ENCODE measurements around the gene GRB10.
A peak's percentile ranks its signal among the peaks of the same experiment; 100 is the strongest.
"Not testable (repeated sequence)": the region's sequence is repeated elsewhere in the genome, so short reads cannot be mapped to it uniquely, and the experiment has no call there.

Gene GRB10

DNA sequence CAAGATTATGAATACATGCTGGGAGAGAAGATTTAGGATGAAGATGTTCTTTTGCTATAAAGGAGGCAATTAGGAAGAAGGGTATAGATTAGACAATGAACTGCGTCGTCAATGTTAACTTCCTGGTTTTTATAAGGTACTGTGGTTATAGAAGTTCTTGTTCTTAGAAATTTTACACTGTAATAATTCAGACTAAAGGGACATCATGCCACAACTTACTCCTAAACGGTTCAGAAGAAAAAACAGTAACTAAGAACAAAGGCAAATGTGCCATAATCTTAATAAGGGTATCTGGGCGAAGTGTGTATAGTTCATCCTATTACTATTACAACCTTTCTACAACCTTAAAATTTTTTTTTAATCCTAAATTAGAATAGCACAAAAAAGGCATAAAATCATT lies 186.2 kb downstream of the GRB10 start:
- DNase-seq, result no peak

DNA sequence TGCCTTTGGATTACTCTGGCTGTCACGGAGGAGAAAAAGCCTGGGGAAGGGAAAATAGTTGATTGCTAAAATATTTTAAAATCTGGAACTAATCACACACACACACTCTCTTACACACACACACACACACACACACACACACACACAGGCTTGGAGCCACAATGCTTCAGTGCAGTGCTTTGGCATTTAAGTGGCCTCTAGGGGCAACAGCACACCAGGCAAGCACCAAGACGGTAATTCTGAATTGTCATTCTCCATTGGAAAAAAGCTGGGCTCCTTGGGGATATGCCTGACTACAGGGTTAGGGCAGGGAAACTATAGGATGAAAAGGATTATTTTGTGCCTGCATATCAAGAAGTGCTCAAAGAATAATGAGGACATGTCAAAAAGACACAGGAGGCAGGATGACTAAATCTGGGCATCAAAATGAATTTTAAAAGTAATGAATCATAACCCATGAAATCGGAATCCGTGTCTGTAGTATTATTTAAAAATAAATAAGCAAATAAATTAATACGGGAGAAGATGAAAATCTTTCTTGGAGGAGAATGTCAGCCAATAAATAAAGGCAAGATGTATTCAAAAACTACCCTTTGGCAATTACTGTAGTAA lies 187.1 kb downstream of the GRB10 start:
- DNase-seq, result peak; percentile 68

DNA sequence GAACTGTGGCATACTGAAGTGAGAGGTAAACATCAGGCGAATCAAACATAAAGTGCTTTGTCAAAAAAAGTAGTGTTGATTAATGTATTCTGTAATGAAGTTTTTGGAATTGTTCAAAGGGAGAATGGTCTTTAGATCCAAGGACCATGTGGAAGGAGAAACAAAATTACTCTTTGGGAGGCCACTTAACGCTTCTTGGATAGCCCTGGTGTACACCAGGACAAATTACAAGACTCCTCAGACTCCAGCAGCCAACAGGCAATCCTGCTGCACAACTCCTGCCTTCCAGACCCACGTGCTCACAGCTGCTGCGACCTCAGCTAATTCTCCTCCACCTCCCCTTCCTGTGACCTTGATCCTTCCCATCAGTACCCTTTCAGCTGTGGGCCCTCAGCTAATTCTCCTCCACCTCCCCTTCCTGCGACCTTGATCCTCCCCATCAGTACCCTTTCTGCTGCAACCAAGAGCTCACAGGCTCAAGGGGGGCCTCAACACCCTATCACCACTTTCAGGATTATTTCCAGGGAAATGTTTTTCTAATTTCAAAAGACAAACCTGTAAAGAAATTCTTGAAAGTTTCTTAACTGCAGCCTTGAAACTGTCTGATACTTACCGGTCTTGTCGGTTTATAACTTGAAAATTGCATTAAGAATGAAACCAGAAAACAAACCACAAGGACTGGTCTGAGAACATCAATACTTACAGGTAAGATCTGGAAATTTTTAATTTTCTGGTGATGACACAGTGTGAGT lies 187.8 kb downstream of the GRB10 start:
- no peak for DNase-seq

DNA sequence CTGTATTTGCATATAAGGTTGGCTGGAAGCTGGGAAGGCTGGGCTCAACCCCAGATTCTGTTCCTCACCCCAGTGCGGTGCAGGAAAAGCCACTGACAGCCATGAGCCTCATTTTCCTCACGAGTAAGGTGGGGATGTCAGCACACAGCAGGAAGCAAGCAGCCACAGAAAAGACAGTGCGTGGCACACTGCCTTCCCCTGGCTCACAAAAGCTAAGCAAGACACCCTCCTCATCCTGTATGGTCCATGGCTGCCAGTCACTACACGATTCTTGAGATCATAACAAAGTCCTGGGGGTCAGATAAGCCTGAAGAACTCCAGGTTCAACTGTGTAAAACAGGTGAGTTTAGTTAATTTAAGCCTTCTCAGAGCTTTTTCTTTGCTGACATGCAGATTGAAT lies 188.6 kb downstream of the GRB10 start:
- no peak for DNase-seq

DNA sequence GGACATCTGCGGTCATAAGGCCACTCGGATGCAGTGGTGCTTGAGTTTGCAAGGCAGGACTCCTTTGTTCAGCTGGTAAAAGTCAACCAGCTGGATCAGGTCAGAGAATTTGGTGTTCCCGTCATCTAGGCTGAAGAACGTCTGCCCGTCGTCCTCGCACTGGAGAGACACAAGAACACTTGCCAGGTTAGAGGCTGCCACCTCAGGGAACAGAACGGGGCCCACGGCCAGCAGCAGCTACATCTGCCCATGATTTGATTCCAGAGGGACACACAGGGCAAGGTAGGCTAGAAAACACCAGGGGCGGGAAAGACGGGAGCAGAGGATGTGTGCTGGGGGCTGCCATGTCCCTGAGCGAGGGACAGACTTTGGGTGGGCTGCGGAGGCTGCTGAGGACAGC lies 189.8 kb downstream of the GRB10 start:
- DNase-seq, result no peak

DNA sequence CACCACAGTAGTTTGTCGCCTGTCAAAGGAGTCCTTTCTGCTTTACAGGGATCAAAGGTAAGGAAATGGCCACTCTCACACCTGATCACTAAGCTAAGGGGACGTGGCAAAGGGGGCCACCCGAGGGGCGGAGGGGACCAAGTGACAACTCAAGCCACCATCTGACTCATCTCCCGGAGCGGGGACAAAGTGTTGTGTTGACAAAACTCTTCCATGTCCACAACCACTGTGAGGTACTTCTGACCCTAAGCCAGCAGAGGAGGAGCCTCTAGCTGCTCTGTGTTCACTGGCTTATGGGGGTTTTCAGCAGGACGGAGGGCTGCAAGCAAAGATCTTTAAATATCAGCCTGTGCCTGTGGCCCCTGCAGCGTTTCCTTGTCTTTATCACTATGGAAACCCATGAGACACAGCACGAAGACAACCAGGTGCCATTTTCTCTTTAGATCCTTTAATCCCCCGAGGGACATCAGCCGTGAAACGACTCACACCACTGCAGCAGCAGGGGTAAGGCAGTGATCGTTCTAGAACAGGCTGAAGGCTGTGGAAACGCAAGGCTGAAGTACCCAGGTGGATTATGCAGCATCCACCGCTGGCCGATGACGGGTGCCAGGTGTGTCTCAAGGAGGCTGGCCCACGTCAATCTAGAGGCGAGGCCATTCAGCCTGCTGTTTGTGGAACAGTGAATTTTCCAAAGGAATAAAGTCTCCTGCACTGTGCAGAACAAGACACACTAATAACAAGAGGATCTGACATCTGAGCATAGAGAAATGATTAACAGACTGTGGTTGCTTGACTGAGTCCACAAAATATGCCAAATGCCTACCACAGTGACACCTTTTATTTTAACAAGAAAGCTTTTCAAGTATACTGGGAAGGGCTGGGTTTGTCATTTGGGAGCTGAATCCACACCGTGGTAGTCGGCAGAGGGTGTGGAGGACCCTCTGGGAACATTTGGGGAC lies 190.9 kb downstream of the GRB10 start:
- peak; percentile 87 for DNase-seq

DNA sequence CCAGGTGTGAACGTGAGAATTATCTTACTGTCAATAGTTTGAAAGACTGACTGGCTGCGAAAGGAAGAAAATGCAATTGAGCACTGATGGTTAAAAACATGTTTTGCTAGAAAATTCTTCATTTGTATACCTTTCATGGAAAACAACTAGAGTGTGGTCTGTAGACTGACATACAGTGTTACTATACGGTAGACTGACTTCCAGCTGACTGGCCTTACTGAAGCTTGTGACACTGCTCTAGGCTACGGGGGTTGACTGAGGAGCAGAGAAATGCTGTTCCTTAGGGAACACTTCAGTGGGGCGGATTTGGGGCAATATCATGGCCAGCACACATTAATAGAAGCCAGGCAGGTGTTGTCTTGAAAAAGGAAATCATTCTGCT lies 191.6 kb downstream of the GRB10 start:
- DNase-seq, result no peak

DNA sequence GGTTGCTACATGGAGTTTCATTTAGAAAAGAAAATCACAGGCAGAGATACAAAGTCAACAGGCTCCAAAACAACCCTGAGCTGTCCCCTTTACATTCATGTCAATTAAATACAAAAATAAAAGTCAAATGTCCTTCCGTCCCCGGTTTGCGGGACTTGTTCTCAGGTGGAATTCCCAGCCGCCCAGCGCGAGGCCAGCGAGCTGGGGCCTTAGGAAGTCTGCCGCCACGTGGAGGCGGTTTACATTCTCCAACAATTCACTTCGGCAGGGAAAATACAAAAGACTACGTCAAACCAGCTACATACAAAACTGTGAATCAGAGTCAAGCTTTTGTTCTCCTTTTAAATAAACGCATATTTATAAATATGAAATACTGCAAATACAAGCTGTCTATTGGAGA lies 192.2 kb downstream of the GRB10 start:
- DNase-seq, result no peak

DNA sequence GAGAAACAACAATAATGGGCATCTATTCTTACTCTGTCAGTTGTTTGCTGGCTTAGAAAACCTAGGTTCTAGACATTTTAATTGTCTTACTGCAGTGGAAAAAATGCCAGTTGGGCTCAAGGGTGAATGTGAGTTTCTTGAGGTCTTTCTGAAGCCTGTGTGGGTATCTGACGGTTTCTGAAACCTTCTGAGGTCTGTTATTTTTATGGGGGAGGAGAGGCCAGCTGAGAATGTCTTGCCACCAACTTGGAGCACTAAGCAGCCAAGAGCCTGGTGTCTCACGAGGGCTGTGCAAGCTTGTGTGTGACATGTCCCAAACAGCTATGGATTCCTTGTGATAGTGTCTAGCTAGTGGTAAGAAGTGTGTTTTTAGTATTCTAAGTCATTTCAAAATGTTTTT lies 193.3 kb downstream of the GRB10 start:
- no peak for DNase-seq

DNA sequence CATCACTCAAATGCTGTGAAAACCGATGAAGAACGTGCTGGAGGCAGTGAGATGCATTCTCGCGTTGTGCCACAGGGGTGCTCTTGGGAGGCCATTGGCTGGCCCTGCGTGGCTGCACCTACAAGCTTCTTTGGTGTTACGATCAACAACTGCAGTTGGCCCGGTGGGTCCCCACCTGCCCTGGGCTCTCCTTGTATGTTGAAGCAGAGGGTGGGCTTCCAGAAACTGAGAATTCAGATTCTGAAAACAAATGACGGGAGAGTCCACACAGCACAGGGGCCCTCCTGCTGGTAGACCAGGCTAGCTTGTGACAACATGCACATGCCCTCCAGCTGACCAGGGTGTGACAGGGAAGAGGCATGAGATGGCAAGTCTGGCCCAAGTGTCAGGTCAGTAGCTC lies 193.8 kb downstream of the GRB10 start:
- no peak for DNase-seq

DNA sequence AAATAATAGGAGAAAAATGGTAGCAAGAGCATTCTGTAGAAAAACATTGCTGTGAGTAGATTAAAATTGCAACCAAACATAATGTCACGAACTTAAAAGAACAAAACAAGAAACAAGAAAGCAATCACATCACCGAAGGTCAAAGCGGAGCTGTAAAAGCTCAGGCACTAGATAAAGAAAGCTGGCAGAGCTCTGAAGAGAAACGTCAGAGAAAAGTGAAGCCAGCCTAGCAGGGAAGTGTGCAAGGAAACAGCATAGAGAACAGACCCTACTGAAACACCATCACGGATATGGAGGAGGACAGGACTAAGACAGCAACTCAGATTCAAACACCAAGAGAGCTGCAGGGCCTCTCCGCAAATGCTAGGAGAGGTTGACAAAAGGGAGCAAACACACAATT lies 195.0 kb downstream of the GRB10 start:
- DNase-seq, result no peak

DNA sequence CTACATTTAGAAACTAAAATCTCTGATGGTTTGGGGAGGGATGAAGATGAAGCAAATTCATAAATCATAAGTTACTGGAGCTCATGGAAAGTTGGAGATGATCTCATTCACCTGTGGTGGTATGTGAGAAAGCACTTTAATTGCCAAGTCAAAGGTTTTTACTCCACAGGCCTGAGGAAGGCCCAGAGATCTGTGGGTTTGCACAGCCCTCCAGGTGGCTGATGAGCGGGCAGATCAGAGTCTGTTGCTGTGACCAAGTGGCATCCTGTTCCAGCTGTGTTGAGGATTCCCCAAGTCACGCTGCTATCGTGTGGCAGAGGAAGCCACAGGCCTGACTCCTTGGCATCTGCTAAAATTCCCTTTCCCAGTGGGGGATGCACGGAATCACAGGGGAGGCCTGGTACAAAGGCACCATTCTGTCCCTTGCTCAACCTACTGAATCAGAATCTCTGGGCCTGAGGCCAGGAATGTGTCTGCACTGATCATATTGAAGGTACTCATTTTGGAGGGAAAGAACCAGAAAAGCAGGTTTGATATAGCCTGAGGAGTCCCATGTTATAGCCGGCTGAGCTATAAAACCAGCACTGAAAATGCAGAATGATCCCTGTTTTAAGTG lies 197.8 kb downstream of the GRB10 start:
- no peak for DNase-seq

DNA sequence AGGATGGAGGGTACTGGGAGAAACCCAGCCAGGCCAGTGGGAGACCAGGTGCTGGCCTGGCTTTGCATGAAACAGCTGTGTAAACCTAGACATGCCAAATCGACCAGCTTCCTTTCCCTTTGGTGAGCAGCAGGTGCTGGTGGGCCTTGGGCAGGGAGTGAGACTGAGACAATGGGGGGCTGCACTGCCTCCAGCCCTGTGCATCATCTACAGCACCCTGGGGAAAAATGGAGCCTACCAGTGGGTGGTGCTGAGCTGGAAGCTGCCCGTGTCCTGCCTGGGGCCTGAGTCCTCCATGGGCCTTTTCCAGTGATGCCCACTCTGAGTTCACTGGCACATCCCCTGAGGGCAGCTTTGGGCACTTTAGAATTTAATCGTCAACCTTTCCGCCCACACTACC lies 198.3 kb downstream of the GRB10 start:
- DNase-seq, result peak; percentile 96

DNA sequence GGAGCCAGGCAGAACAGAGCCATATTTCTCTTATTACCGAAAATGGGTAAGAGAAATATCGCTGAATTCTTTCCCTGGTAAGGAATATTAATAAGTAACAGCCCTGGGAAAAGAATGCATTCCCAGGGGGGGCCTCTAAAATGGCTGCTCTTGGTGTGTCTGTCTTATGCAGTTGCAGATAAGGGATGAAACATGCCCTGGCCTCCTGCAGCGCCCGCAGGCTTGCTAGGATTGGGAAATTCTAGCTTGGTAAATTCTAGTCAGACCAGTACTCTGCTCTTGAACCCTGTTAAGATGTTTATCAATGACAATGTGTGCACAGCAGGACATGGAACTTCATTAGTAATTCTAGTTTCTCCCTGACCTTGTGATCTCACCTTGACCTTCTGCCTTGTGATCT lies 199.4 kb downstream of the GRB10 start:
- DNase-seq, result not testable (repeated sequence)

DNA sequence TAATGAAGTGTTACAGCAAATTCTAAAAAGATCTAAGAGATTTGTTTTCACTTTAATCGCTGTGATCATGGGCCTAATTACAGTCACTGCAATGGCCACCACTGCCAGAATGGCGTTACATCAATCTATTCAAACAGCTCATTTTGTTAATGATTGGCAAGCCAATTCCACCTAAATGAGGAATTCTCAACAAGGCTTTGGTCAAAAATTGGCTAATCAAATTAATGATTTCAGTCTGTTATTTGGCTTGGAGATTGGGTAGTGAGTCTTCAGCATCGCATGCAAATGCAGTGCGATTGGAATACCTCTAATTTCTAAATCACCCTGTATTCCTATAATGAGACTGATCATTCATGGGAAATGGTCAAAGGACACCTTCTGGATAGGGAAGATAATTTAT lies 200.4 kb downstream of the GRB10 start:
- not testable (repeated sequence) for DNase-seq

DNA sequence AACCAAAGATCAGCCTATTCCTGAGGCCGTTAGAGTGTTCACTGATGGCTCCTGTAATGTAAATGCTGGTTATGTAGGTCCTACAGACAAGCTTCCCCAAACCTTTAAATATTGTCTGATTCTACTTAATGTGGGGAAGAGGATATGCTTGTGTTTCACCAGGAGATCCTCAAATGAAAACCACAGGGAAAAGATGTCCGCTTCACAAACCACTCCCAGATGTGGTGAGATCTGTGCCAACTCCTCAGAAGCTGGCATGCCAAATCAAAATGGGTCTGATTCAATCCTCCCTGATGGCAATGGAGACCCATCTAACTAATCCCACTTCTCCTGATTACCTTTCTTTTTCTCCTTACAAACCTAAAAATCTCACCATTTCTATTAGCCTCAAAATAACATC lies 202.0 kb downstream of the GRB10 start:
- DNase-seq, result not testable (repeated sequence)

DNA sequence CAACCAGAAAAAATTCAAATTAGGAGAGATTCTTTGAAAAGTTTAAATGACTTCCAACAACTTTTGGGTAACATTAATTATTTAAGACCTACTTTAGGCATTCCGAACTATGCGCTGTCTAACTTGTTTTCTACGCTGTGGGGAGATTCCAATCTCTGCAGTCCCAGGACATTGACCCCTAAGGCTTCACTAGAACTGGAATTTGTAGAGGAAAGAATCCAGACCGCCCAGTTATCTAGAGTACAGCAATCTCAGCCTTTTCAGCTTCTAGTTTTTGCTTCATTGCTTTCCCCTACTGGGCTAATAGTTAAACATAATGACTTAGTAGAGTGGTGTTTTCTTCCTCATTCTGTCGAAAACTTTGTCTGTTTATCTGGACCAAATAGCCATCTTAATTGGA lies 202.6 kb downstream of the GRB10 start:
- no peak for DNase-seq

DNA sequence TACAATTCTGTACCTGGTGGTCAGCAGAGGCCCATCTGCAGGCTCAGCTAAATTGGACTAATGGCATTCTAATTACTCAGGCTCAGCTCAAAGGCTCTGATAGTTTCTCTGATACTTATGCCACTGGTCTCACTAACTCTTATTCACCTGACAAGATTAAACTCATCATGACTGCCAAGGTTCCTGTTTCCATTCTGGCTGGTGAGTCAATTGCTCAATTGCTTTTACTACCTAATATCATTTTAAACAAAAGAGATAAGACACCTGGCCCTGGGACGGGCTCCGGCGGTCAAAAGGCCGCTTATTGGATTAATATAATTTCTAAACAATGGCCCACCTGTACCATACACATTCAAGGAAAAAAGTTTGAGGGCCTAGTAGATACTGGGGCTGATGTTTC lies 204.6 kb downstream of the GRB10 start:
- DNase-seq, result peak; percentile 73

DNA sequence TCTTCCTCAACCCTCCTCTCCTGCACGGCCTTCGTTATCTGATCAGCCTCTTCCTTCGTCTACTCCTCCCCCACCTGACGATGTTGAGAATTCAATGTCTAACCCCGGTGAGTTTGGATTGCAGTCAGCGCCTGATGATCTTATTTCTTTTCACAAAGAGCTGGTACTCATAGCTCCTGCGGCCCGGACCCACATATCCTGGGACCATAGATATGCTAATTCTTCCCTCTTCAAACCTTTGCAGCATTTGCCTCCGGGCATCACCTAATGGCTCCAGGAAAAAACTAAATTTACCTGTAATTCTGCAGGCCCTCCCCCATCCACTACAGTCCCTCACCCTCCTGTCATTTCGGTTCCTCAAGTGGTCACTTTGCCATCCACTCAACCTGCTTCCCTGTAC lies 205.1 kb downstream of the GRB10 start:
- no peak for DNase-seq

DNA sequence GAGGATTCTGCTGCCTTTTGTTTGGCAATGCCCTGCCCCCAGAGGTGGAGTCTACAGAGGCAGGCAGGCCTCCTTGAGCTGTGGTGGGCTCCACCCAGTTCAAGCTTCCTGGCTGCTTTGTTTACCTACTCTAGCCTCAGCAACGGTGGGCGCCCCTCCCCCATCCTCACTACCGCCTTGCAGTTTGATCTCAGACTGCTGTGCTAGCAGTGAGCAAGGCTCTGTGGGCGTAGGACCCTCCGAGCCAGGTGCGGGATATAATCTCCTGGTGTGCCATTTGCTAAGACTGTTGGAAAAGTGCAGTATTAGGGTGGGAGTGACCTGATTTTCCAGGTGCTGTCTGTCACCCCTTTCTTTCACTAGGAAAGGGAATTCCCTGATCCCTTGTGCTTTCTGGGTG lies 206.3 kb downstream of the GRB10 start:
- not testable (repeated sequence) for DNase-seq

DNA sequence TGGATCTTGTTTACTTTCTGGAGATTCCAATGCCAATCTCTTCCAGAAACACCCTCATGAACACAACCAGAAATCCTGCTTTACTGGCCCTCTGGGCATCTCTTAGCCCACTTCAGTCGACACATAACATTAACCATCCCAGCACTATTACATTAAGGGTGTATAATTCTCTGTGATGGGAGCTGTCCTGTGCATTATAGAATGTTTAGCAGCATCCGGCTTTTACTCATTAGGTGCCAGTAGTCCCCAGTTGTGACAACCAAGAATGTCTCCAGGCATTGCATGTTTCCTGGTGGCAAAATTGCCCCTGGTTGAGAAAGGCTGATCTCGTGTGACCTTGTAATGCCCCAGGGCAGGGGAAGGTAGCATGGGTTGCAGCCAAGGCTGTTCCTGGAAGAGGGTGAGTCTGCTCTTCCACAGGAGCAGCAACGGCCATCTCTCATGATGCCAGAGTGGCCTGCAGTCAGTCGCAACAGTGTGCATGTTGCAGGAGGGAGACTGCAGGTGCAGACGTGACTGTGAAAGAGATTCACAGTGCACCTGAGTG lies 214.9 kb downstream of the GRB10 start:
- no peak for DNase-seq

DNA sequence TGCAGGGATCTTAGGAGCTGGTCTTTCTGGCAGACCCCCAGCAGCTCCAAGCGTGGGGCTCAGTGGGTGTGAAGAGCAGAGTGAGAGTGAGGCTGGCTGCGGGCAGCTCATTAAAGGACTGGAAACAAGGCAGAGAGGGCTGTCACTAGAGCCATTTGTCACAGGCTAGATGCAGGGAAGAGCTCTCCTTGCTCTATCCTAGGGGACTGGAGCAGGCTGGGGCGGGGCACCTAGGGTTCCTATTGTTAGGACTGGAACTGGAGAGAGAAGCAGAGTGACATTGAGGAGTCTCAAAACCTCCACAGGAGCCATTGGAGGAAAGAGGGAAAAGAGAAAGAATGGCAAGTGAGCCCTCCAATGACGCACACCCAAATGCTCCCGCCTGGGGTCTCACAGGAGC lies 216.7 kb downstream of the GRB10 start:
- no peak for DNase-seq

DNA sequence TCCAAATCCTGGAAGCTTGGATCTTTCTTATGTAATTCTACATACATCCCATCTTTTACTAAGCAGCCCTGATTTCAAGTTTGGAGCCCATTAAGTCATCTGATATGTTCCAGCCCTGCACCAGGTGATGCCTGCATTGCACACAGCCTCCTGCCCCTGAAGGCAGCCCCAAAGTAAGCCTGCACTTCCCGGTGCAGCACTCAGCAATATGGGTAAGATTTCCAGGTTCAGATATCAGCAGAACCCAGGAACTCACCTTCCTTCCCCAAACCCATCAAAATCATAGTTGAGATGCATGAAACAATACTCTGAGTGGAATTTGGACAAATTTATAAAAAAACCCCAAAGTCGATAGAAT lies 217.2 kb downstream of the GRB10 start:
- DNase-seq, result no peak
